Astrocyte of the cerebellum (primary cell): ENCODE data around the gene OSBPL3.

Experiments used
- DNase-seq: peaks from one replicate; pipeline ENCODE4 v3.0.0-alpha.2; 2011; ENCODE audit warnings: low read depth
- H3K4me3 ChIP-seq: 2 replicates; pipeline ENCODE4 v1.5.1; 2011; ENCODE audit warnings: mild to moderate bottlenecking, low read depth, low read length, moderate library complexity
- CTCF ChIP-seq: IDR thresholded peaks from 2 replicates; pipeline ENCODE4 v1.5.1; 2012; ENCODE audit warnings: low read length, low read depth, moderate library complexity, mild to moderate bottlenecking; ENCODE audit errors: missing control alignments
- in situ Hi-C: cut with HindIII; loops from 2 replicates; pipeline ENCODE4 v1.10.0; 2017; ENCODE audit warnings: low sequenced_read_pairs

OSBPL3 gene

GRCh38 chr7:24912424-24912823 lies 67.6 kb downstream of the OSBPL3 start:
- in situ Hi-C loops: no loop called here

DNA sequence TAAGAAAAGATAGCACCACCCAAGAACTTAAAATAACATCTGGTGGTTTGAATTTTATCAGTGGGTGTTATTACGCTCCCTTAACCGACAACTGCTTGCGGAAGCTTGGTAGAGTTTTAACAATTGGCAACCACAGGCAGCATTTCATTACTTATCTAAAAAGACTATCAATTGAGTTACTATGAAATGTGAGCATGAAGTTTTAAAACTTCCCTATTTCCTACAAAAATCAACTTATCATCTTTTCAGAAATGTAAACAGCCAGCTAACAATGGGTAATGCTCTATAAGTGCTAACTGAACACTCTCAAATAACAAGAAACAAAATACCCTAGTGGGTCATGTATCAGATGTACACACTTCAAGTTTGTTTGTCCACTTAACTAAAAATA lies 68.8 kb downstream of the OSBPL3 start:
- DNase-seq: no peak
- H3K4me3 ChIP-seq: no peak overlapping the region
- in situ Hi-C loops: no loop called here
- TF ChIP-seq CTCF: no peak

More at GRCh38 chr7:24912424-24912823, 67.6 kb downstream of the OSBPL3 start:
- TF ChIP-seq CTCF: no peak
- DNase-seq: no peak
- H3K4me3 ChIP-seq: no peak overlapping the region

DNA sequence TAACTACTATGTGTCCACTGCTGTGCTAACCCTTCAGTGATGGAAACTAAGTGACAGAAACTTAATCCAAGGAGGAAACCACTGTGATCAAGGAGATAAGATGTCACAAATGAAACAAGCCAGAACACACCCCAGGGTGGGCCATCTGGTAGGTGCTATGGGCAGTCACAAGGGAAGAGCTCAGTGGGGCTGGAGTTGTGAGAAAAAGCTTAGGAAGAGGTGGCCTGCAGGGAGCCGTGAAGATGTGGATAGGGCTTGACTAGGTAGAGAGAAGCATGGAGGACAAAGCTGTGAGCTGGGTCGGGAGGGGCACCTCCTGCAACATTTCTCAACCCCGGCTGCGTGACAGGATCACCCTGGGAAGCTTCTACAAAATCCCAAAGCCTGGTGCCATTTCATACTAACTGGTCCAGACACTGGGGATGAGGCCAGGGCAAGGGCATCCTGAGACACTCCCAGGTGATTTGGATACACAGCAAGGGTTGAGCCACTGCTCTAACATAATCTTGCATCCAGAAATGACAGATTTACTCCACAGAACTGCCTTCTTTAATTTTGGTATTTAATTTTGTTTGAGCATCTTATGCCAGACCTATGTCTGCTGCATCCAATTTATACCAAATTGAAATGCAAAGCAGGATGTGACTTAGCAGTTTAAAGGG lies 69.3 kb downstream of the OSBPL3 start:
- DNase-seq: no peak
- TF ChIP-seq CTCF: no peak
- in situ Hi-C loops: no loop called here
- H3K4me3 ChIP-seq: no peak overlapping the region

DNA sequence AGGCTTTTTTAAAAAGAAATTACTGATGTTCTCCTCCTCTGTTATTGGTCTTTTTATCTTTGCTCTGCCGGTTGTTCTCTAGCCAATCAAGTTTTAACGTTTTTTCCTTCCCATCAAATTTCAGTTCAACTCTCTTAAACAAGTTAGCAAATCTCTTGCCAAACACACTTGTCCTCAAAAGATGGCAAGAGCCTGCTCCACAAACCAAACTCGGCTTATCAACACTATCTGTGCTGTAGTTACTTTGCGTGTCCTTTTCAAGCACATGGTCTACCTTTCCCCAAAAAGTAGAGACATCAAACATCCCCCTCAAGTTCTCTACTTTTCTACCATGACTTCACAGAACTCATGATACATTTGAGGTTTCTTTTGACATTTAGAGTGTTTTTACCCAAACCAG lies 71.3 kb downstream of the OSBPL3 start:
- in situ Hi-C loops: no loop called here
- no peak for DNase-seq
- no peak for TF ChIP-seq CTCF
- H3K4me3 ChIP-seq: no peak overlapping the region

DNA sequence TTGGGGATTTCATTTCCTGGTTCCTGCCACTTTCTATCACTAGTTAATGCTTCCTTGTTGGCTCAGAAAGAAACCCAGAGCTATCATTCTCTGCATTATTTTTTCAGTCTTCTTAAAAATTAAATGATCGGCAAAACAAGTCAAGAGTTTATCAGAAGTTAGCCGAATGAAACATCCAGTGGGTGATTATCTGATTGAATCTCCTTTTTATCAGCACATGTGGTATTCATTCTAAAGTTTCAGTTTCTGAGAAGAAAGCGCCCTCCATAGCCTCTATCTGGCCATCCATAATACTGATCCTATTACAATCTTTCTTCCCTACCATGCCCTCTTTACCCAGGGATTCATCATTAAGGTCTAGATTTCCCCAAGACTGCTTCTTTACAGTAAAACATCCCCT lies 71.8 kb downstream of the OSBPL3 start:
- in situ Hi-C loops: no loop called here
- no peak for TF ChIP-seq CTCF
- DNase-seq: no peak
- no peak overlapping the region for H3K4me3 ChIP-seq

GRCh38 chr7:24907311-24907886 lies 72.6 kb downstream of the OSBPL3 start:
- in situ Hi-C loops: no loop called here
- TF ChIP-seq CTCF: no peak
- H3K4me3 ChIP-seq: no peak overlapping the region
- DNase-seq: no peak
